ENCODE results near the gene TVP23B. TPM values are rescaled to one million over a fixed set of nuclear protein-coding genes. Genes with fewer than 3 reads are reported as not detected.
"Not testable (repeated sequence)": the region's sequence is repeated elsewhere in the genome, so short reads cannot be mapped to it uniquely, and the experiment has no call there.

The TVP23B gene
- total RNA-seq, 1 experiment from 2014 or later: 31.6 TPM

- H3K27ac ChIP-seq (ENCODE audit: low read depth, low read length, poor library complexity, severe bottlenecking); POLR2A ChIA-PET (ENCODE audit: low non-redundant PET); H3K4me1 ChIP-seq (ENCODE audit: insufficient read depth, low read length, poor library complexity, severe bottlenecking); DNase-seq (ENCODE audit: low spot score); H3K9me3 ChIP-seq (ENCODE audit: low read depth, low read length, poor library complexity, severe bottlenecking); H3K36me3 ChIP-seq (ENCODE audit: insufficient read depth, low read length, poor library complexity, severe bottlenecking); H3K27me3 ChIP-seq (replicated peaks; ENCODE audit: insufficient read depth, low read depth, low read length, poor library complexity); CTCF ChIA-PET; BruUV-seq (replicated peaks); H3K4me3 ChIP-seq (ENCODE audit: low read depth, low read length, poor library complexity, severe bottlenecking); intact Hi-C loops (cut with micrococcal nuclease; ENCODE audit: unreplicated experiment): not testable (repeated sequence)
Measured at GRCh38 chr17:18770572-18770971, 10.4 kb upstream of the TVP23B start.

GRCh38 chr17:18771066-18771465 lies 9.9 kb upstream of the TVP23B start:
- DNase-seq (ENCODE audit: low spot score); POLR2A ChIA-PET (ENCODE audit: low non-redundant PET); BruUV-seq (replicated peaks); H3K9me3 ChIP-seq (ENCODE audit: low read depth, low read length, poor library complexity, severe bottlenecking); H3K27me3 ChIP-seq (replicated peaks; ENCODE audit: insufficient read depth, low read depth, low read length, poor library complexity); H3K4me3 ChIP-seq (ENCODE audit: low read depth, low read length, poor library complexity, severe bottlenecking); intact Hi-C loops (cut with micrococcal nuclease; ENCODE audit: unreplicated experiment); H3K4me1 ChIP-seq (ENCODE audit: insufficient read depth, low read length, poor library complexity, severe bottlenecking); CTCF ChIA-PET; H3K36me3 ChIP-seq (ENCODE audit: insufficient read depth, low read length, poor library complexity, severe bottlenecking); H3K27ac ChIP-seq (ENCODE audit: low read depth, low read length, poor library complexity, severe bottlenecking): not testable (repeated sequence)

GRCh38 chr17:18772471-18772870 lies 8.5 kb upstream of the TVP23B start:
- Histone ChIP-seq H3K4me3 (ENCODE audit: low read depth, low read length, poor library complexity, severe bottlenecking) (no peak overlapping the region), H3K4me1 (ENCODE audit: insufficient read depth, low read length, poor library complexity, severe bottlenecking) (no peaks in the 10 kb centered on the region), H3K36me3 (ENCODE audit: insufficient read depth, low read length, poor library complexity, severe bottlenecking) (no peaks in the 10 kb centered on the region), H3K9me3 (ENCODE audit: low read depth, low read length, poor library complexity, severe bottlenecking) (no peaks in the 10 kb centered on the region), H3K27ac (ENCODE audit: low read depth, low read length, poor library complexity, severe bottlenecking) (no peak overlapping the region), H3K27me3 (replicated peaks; ENCODE audit: insufficient read depth, low read depth, low read length, poor library complexity) (no peaks in the 10 kb centered on the region)
- BruUV-seq (replicated peaks): no TSS peak
- POLR2A ChIA-PET (ENCODE audit: low non-redundant PET): no interaction called here
- CTCF ChIA-PET: no interaction called here
- intact Hi-C loops (cut with micrococcal nuclease; ENCODE audit: unreplicated experiment): no loop called here
- DNase-seq (ENCODE audit: low spot score): no peak
- TF ChIP-seq EZH2 (IDR thresholded peaks at IDR 0.05; ENCODE audit: borderline replicate concordance, low read depth, low read length, poor library complexity, severe bottlenecking): no peak
- no peak for TF ChIP-seq CTCF (conservative IDR thresholded peaks at IDR 0.05; ENCODE audit: low read depth, low read length)

- H3K36me3 ChIP-seq (ENCODE audit: insufficient read depth, low read length, poor library complexity, severe bottlenecking); H3K9me3 ChIP-seq (ENCODE audit: low read depth, low read length, poor library complexity, severe bottlenecking); POLR2A ChIA-PET (ENCODE audit: low non-redundant PET); H3K27ac ChIP-seq (ENCODE audit: low read depth, low read length, poor library complexity, severe bottlenecking); H3K27me3 ChIP-seq (replicated peaks; ENCODE audit: insufficient read depth, low read depth, low read length, poor library complexity); DNase-seq (ENCODE audit: low spot score); H3K4me1 ChIP-seq (ENCODE audit: insufficient read depth, low read length, poor library complexity, severe bottlenecking); intact Hi-C loops (cut with micrococcal nuclease; ENCODE audit: unreplicated experiment); CTCF ChIA-PET; BruUV-seq (replicated peaks): not testable (repeated sequence)
- peak overlapping the region; percentile 58 for H3K4me3 ChIP-seq (ENCODE audit: low read depth, low read length, poor library complexity, severe bottlenecking)
Measured at GRCh38 chr17:18781805-18782204, 822 bp downstream of the TVP23B start.

DNA sequence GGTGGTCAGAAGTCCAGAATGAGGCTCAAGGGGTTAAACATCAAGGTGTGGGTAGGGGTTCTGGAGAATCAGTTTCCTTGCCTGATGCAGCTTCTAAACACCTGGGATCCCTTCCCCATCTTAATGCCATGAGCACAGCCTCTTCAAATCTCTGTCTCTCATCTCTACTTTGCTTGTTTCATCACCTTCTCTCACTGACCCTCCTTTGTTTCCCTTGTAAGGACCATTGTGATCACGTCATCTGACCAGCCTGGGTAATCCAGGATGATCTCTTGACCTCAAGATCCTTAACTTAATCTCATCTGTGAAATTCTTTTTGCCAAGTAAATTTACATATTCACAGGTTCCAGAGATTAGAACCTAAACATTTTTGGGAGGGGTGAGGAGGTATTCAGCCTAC lies 5.0 kb downstream of the TVP23B start:
- BruUV-seq (replicated peaks); POLR2A ChIA-PET (ENCODE audit: low non-redundant PET); intact Hi-C loops (cut with micrococcal nuclease; ENCODE audit: unreplicated experiment): not testable (repeated sequence)

GRCh38 chr17:18786890-18787289 lies 5.9 kb downstream of the TVP23B start:
- CTCF ChIA-PET: not testable (repeated sequence)

More for the DNA sequence above, 5.0 kb downstream of the TVP23B start:
- H3K9me3 ChIP-seq (ENCODE audit: low read depth, low read length, poor library complexity, severe bottlenecking); H3K27ac ChIP-seq (ENCODE audit: low read depth, low read length, poor library complexity, severe bottlenecking); H3K27me3 ChIP-seq (replicated peaks; ENCODE audit: insufficient read depth, low read depth, low read length, poor library complexity); H3K4me3 ChIP-seq (ENCODE audit: low read depth, low read length, poor library complexity, severe bottlenecking); CTCF ChIA-PET; H3K36me3 ChIP-seq (ENCODE audit: insufficient read depth, low read length, poor library complexity, severe bottlenecking); H3K4me1 ChIP-seq (ENCODE audit: insufficient read depth, low read length, poor library complexity, severe bottlenecking); DNase-seq (ENCODE audit: low spot score): not testable (repeated sequence)

GRCh38 chr17:18791402-18791801 lies 10.4 kb downstream of the TVP23B start:
- TSS peak; percentile 6 for BruUV-seq (replicated peaks)
- H3K4me3 ChIP-seq (ENCODE audit: low read depth, low read length, poor library complexity, severe bottlenecking); H3K27ac ChIP-seq (ENCODE audit: low read depth, low read length, poor library complexity, severe bottlenecking); intact Hi-C loops (cut with micrococcal nuclease; ENCODE audit: unreplicated experiment); CTCF ChIA-PET; DNase-seq (ENCODE audit: low spot score); H3K9me3 ChIP-seq (ENCODE audit: low read depth, low read length, poor library complexity, severe bottlenecking); H3K4me1 ChIP-seq (ENCODE audit: insufficient read depth, low read length, poor library complexity, severe bottlenecking); POLR2A ChIA-PET (ENCODE audit: low non-redundant PET); H3K36me3 ChIP-seq (ENCODE audit: insufficient read depth, low read length, poor library complexity, severe bottlenecking); H3K27me3 ChIP-seq (replicated peaks; ENCODE audit: insufficient read depth, low read depth, low read length, poor library complexity): not testable (repeated sequence)

More at GRCh38 chr17:18786890-18787289, 5.9 kb downstream of the TVP23B start:
- H3K27ac ChIP-seq (ENCODE audit: low read depth, low read length, poor library complexity, severe bottlenecking); intact Hi-C loops (cut with micrococcal nuclease; ENCODE audit: unreplicated experiment); H3K27me3 ChIP-seq (replicated peaks; ENCODE audit: insufficient read depth, low read depth, low read length, poor library complexity); POLR2A ChIA-PET (ENCODE audit: low non-redundant PET); H3K4me1 ChIP-seq (ENCODE audit: insufficient read depth, low read length, poor library complexity, severe bottlenecking); H3K4me3 ChIP-seq (ENCODE audit: low read depth, low read length, poor library complexity, severe bottlenecking); H3K9me3 ChIP-seq (ENCODE audit: low read depth, low read length, poor library complexity, severe bottlenecking); H3K36me3 ChIP-seq (ENCODE audit: insufficient read depth, low read length, poor library complexity, severe bottlenecking); DNase-seq (ENCODE audit: low spot score); BruUV-seq (replicated peaks): not testable (repeated sequence)

All from A673 (cell line).